HEK293T (cell line): Measurements from ENCODE around the gene SLC22A14.

Source experiments
- CTCF ChIA-PET: fragments of 350-600 bp; formaldehyde crosslinking; extraction: SDS; loops from one replicate; lab custom pipeline; 2021; ENCODE audit warnings: antibody characterized with exemption, inconsistent platforms; lab: Yijun Ruan, JAX
- POLR2A ChIA-PET: fragments of 350-600 bp; formaldehyde crosslinking; extraction: SDS; loops from one replicate; lab custom pipeline; 2020; ENCODE audit warnings: antibody characterized with exemption, inconsistent platforms; lab: Yijun Ruan, JAX
- DNase-seq: peaks from one replicate; pipeline ENCODE4 v3.0.0; 2012; ENCODE audit warnings: mixed read lengths; ENCODE audit errors: extremely low spot score
- ARNT ChIP-seq: fragments of 450-650 bp; IDR thresholded peaks from 2 replicates; pipeline ENCODE4 v1.6.1; 2017; ENCODE audit warnings: mild to moderate bottlenecking
- BHLHE40 ChIP-seq: fragments of 450-650 bp; IDR thresholded peaks from 2 replicates; pipeline ENCODE4 v1.6.1; 2016; ENCODE audit warnings: mild to moderate bottlenecking, moderate library complexity, borderline replicate concordance
- CTBP1 ChIP-seq: fragments of 450-650 bp; IDR thresholded peaks from 2 replicates; pipeline ENCODE4 v1.6.1; 2016; ENCODE audit warnings: borderline replicate concordance
- ELF4 ChIP-seq: fragments of 450-650 bp; IDR thresholded peaks from 2 replicates; pipeline ENCODE4 v1.6.1; 2017; ENCODE audit warnings: antibody characterized with exemption
- FOXA1 ChIP-seq: fragments of 450-650 bp; IDR thresholded peaks from 2 replicates; pipeline ENCODE4 v1.6.1; 2016; ENCODE audit warnings: mild to moderate bottlenecking
- FOXK2 ChIP-seq: fragments of 450-650 bp; IDR thresholded peaks from 2 replicates; pipeline ENCODE4 v1.6.1; 2016; ENCODE audit warnings: mild to moderate bottlenecking
- FOXM1 ChIP-seq: fragments of 450-650 bp; IDR thresholded peaks from 2 replicates; pipeline ENCODE4 v1.6.1; 2017; ENCODE audit warnings: mild to moderate bottlenecking, borderline replicate concordance
- HDGF ChIP-seq: fragments of 450-650 bp; IDR thresholded peaks from 2 replicates; pipeline ENCODE4 v1.6.1; 2017; ENCODE audit warnings: antibody characterized with exemption, borderline replicate concordance
- L3MBTL2 ChIP-seq: fragments of 450-650 bp; conservative IDR thresholded peaks from 2 replicates; pipeline ENCODE4 v1.6.1; 2016; ENCODE audit warnings: mild to moderate bottlenecking
- LEF1 ChIP-seq: fragments of 450-650 bp; IDR thresholded peaks from 2 replicates; pipeline ENCODE4 v1.6.1; 2017; ENCODE audit warnings: mild to moderate bottlenecking, borderline replicate concordance
- NFRKB ChIP-seq: fragments of 450-650 bp; IDR thresholded peaks from 2 replicates; pipeline ENCODE4 v1.6.1; 2016; ENCODE audit warnings: mild to moderate bottlenecking, moderate library complexity
- SP1 ChIP-seq: fragments of 450-650 bp; IDR thresholded peaks from 2 replicates; pipeline ENCODE4 v1.6.1; 2017
- SUZ12 ChIP-seq: fragments of 450-650 bp; IDR thresholded peaks from 2 replicates; pipeline ENCODE4 v1.6.1; 2016; ENCODE audit warnings: mild to moderate bottlenecking
- TARDBP ChIP-seq: fragments of 450-650 bp; IDR thresholded peaks from 2 replicates; pipeline ENCODE4 v1.6.1; 2016
- ZNF384 ChIP-seq: fragments of 450-650 bp; IDR thresholded peaks from 2 replicates; pipeline ENCODE4 v1.6.1; 2016
- TF ChIP-seq, protein P1 (sequence below): fragments of 450-650 bp; IDR thresholded peaks from 2 replicates; pipeline ENCODE4 v1.6.1; 2016

The SLC22A14 gene

DNA sequence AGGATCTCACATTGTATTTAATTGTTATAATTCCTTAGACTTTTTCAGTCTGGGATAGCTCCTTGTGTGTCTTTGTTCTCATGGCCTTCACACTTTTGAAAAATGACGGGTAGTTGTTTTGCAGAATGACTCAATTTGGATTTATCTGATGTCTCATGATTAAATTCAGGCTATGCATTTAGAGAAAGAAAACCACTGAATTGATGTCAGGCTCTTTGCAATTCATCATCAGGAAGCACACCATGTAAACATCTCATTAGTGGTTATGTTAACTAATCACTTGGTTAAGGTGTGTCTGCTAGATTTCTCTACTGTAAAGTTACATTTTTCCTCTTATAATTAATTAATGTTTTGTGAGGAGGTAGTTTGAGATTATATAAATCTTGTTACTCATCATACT lies 24.5 kb upstream of the SLC22A14 start:
- CTCF ChIA-PET, result no interaction called here
- no peak for DNase-seq
- POLR2A ChIA-PET, result no interaction called here
- TF ChIP-seq BHLHE40 (no peak), SUZ12 (no peak), L3MBTL2 (no peak), LEF1 (no peak), HDGF (no peak), ZNF384 (no peak), ARNT (no peak), FOXK2 (no peak), NFRKB (no peak), TARDBP (no peak), FOXA1 (no peak)
- TF ChIP-seq, protein P1, sequence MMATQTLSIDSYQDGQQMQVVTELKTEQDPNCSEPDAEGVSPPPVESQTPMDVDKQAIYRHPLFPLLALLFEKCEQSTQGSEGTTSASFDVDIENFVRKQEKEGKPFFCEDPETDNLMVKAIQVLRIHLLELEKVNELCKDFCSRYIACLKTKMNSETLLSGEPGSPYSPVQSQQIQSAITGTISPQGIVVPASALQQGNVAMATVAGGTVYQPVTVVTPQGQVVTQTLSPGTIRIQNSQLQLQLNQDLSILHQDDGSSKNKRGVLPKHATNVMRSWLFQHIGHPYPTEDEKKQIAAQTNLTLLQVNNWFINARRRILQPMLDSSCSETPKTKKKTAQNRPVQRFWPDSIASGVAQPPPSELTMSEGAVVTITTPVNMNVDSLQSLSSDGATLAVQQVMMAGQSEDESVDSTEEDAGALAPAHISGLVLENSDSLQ, result no peak

DNA sequence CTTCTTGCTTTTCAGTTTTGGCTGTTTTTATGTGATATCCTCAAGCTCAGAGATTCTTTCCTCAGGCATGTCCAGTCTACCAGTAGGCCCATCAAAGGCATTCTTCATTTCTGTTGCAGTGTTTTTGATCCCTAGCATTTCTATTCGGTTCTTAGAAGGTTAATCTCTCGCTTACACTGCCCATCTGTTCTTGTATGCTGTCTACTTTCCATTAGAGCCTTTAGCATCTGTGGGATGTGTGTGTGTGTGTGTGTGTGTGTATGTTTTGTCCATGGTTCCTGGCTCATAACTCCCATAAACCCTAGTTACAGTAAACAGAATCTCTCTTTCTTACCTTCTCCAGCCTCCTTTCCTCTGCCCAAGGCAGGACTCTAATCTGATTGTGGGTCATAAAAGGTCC lies 21.6 kb upstream of the SLC22A14 start:
- ChIA-PET POLR2A (no interaction called here), CTCF (no interaction called here)
- DNase-seq, result no peak
- no peak for TF ChIP-seq TARDBP
- TF ChIP-seq ZNF384, result no peak
- no peak for TF ChIP-seq ELF4
- no peak for TF ChIP-seq CTBP1
- TF ChIP-seq L3MBTL2, result no peak
- TF ChIP-seq LEF1, result no peak
- no peak for TF ChIP-seq SP1
- no peak for TF ChIP-seq FOXM1
- TF ChIP-seq BHLHE40, result no peak
- TF ChIP-seq FOXK2, result no peak
- no peak for TF ChIP-seq NFRKB
- no peak for TF ChIP-seq SUZ12
- TF ChIP-seq FOXA1, result no peak
- TF ChIP-seq ARNT, result no peak
- TF ChIP-seq HDGF, result no peak
- TF ChIP-seq, protein P1, result no peak

DNA sequence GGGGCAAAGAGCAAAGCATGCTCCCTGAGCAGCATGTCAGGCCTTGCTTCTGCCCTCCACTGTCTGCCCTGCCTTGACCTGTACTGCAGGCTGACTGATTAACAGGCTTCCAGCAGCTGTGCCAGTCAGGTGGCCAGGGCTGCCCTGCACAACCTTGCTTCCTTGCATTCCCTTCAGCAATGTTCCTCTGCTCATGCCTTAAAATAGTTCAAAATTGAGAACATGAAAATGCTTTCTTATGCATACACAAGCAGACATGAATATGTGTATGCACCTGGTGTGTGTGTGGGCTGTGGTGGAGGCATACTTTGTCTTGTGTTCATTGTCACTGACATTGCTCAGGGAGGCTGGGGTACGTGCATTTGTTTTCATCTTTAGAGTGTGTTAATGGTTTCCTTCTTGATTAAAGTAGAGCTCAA lies 17.7 kb upstream of the SLC22A14 start:
- CTCF ChIA-PET, result no interaction called here
- TF ChIP-seq TARDBP, result no peak
- no peak for TF ChIP-seq SUZ12
- TF ChIP-seq BHLHE40, result no peak
- no peak for TF ChIP-seq HDGF
- no peak for TF ChIP-seq ZNF384
- TF ChIP-seq CTBP1, result no peak
- TF ChIP-seq FOXM1, result no peak
- no peak for TF ChIP-seq SP1
- no peak for TF ChIP-seq ARNT
- POLR2A ChIA-PET, result no interaction called here
- DNase-seq, result no peak

DNA sequence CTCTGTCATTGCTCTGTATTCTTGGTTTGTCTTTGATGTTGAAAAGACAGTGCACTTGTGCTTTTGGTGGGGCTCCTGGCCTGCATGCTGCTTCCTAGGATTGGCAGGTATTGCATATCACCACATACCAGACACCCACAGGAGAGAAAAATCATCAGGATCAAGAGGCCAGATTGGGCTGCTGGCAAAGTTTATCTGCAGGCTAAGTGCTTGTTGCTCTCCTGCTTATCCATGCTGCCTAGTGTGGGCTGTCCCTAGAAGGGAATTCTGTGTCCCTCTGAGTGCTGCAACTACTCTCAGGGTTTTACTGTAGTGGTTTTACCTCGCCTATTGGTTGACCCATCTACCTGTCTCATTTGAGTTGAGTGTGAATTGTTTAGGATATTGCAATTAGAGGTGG lies 17.3 kb upstream of the SLC22A14 start:
- ChIA-PET CTCF (interaction anchor here (0.6 kb wide), 1 partner anchor 33 kb away, joined by 3 read pairs; no protein-coding TSS in a partner anchor), POLR2A (no interaction called here)

DNA sequence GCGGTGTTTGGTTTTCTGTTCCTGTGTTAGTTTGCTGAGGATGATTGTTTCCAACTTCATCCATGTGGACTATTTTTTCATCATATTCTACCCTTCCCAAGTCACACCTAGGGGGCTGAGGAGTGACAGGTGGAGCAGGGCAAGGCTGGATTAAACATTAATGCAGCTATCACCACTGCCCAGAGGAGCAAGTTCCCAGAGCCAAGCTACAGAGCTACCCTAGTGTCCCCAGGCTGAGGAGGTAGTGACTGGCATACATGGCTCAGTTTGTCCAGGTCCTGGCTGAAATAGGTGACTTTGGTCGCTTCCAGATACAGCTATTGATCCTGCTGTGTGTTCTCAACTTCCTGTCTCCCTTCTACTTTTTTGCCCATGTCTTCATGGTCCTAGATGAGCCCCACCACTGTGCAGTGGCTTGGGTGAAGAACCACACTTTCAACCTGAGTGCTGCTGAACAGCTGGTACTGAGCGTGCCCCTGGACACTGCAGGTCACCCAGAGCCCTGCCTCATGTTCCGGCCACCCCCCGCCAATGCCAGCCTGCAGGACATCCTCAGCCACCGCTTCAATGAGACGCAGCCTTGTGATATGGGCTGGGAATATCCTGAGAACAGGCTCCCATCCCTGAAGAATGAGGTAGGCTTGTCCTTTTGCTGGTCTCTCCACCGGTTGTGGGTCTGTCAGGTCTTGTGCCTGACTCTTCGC lies 16.3 kb upstream of the SLC22A14 start, which contains the start of gene SLC22A13:
Gene SLC22A13 (plus strand): TSS at position 209 of the 704 bp plus-strand sequence. CDS start 49 bp downstream, at position 258.
- TF ChIP-seq NFRKB, result no peak
- no peak for TF ChIP-seq SUZ12
- POLR2A ChIA-PET, result no interaction called here
- CTCF ChIA-PET, result no interaction called here
- DNase-seq, result no peak

More for the DNA sequence above, 17.3 kb upstream of the SLC22A14 start:
- no peak for DNase-seq
- TF ChIP-seq ELF4, result no peak

DNA sequence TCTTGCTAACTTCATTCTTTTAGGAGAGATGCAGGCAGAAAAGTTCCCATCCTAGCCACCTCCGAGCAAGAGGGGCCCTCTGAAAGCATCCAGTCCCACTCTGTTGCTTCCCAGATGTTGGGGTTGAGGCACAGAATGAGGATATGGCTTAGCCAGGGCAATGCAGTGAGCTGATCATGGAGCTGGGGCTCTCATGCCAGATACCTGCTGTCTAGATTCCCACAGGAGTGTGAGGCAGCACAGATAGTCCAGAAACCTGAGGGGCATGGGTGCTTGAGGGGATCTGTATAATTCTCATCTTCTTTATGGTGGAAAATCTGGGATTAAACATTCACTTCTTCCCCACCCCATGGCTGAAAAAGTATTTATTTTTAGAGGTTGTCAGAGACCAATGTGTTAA lies 15.3 kb upstream of the SLC22A14 start:
- ChIA-PET POLR2A (no interaction called here), CTCF (no interaction called here)
- TF ChIP-seq NFRKB (no peak), ARNT (no peak), FOXA1 (no peak), ZNF384 (no peak), SP1 (no peak), TARDBP (no peak), CTBP1 (no peak), BHLHE40 (no peak), ELF4 (no peak), FOXK2 (no peak), L3MBTL2 (no peak), FOXM1 (no peak), LEF1 (no peak), HDGF (no peak)
- TF ChIP-seq, protein P1, result no peak
- DNase-seq, result no peak

DNA sequence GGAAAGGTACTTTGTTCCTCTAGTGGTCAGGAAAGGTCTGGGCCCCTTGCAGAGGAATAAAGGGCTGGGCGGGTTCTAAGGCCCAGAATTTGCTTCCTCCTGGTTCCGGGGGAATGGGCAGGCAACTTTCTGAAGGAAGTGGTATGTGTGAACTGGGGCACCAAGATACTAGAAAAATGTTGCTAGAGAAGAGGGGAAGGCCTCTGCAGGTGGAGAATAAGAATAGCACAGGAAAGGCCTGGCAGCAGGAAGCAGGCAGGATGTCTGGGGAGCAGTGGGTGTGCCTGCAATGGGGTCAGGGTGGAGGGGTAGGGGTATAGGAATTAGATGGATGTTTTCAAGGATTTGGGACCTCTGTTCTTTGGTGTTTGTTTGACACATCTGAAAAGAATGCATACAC lies 14.4 kb upstream of the SLC22A14 start:
- TF ChIP-seq ARNT (no peak), FOXA1 (no peak), CTBP1 (no peak), L3MBTL2 (no peak), FOXK2 (no peak), LEF1 (no peak), FOXM1 (no peak), NFRKB (no peak), ZNF384 (no peak), HDGF (no peak), SUZ12 (no peak), SP1 (no peak), ELF4 (no peak), TARDBP (no peak), BHLHE40 (no peak)
- TF ChIP-seq, protein P1, result no peak
- CTCF ChIA-PET, result no interaction called here
- POLR2A ChIA-PET, result no interaction called here
- no peak for DNase-seq
